OCI-LY3 (cell line): Measurements from ENCODE around the gene INKA1.

ENCODE experiments used
- H2AFZ ChIP-seq: fragments of 200-600, 300-600 bp; shearing (Covaris generic); 2 replicates; pipeline ENCODE4 v1.6.0; 2014; ENCODE audit warnings: antibody characterized with exemption, low read depth, low read length
- H3K27ac ChIP-seq: fragments of 200-600, 300-600 bp; sonication (generic); 2 replicates; pipeline ENCODE4 v1.5.1; 2014; ENCODE audit warnings: mild to moderate bottlenecking, low read length, moderate library complexity, mixed read lengths
- H3K27me3 ChIP-seq: fragments of 200-600, 300-600 bp; sonication (generic); 2 replicates; pipeline ENCODE4 v1.6.1; 2014; ENCODE audit warnings: low read depth, low read length, mixed read lengths
- H3K36me3 ChIP-seq: fragments of 200-600, 300-600 bp; sonication (generic); replicated peaks from 2 replicates; pipeline ENCODE3; 2014; ENCODE audit warnings: low read depth, low read length, mixed read lengths
- H3K4me1 ChIP-seq: fragments of 300-600, 200-600 bp; sonication (generic); 2 replicates; pipeline ENCODE4 v1.6.1; 2014; ENCODE audit warnings: low read length, mixed read lengths
- H3K4me2 ChIP-seq: fragments of 200-600, 300-600 bp; sonication (generic); 2 replicates; pipeline ENCODE4 v1.6.1; 2014; ENCODE audit warnings: low read length, mixed read lengths
- H3K4me3 ChIP-seq: fragments of 300-600, 200-600 bp; sonication (generic); 2 replicates; pipeline ENCODE4 v1.5.1; 2014; ENCODE audit warnings: antibody characterized with exemption, mild to moderate bottlenecking, low read length, moderate library complexity
- H3K79me2 ChIP-seq: fragments of 300-600, 200-600 bp; shearing (Covaris generic); 2 replicates; pipeline ENCODE4 v1.6.1; 2014; ENCODE audit warnings: mild to moderate bottlenecking, low read length, mixed read lengths
- H3K9ac ChIP-seq: fragments of 300-600, 200-600 bp; shearing (Covaris generic); 2 replicates; pipeline ENCODE4 v1.6.0; 2014; ENCODE audit warnings: mild to moderate bottlenecking, low read length, moderate library complexity
- H3K9me3 ChIP-seq: fragments of 200-600, 300-600 bp; shearing (Covaris generic); 2 replicates; pipeline ENCODE4 v1.6.1; 2014; ENCODE audit warnings: low read length, mixed read lengths; ENCODE audit not compliant: insufficient read depth
- H4K20me1 ChIP-seq: fragments of 200-600, 300-600 bp; sonication (generic); 2 replicates; pipeline ENCODE4 v1.6.1; 2016; ENCODE audit warnings: low read length, mixed read lengths; ENCODE audit not compliant: insufficient read depth
- CTCF ChIP-seq: fragments of 200-600, 300-600 bp; sonication (generic); IDR thresholded peaks from 2 replicates; pipeline ENCODE4 v1.5.1; 2014; ENCODE audit warnings: antibody characterized with exemption, low read length, low read depth
- EZH2phosphoT487 ChIP-seq: fragments of 200-600 bp; shearing (Covaris generic); IDR thresholded peaks from 2 replicates; pipeline ENCODE4 v1.6.1; 2018; ENCODE audit warnings: antibody characterized with exemption, mixed run types, low read depth

Gene INKA1

GRCh38 chr3:49831341-49831740 lies 28.3 kb downstream of the INKA1 start:
- Histone ChIP-seq H3K27ac (no peak overlapping the region), H3K79me2 (no peaks in the 10 kb centered on the region), H3K36me3 (peaks cover 37% of the 10 kb centered on the region), H3K4me1 (no peaks in the 10 kb centered on the region), H3K9ac (no peak overlapping the region), H4K20me1 (no peaks in the 10 kb centered on the region), H3K4me3 (no peak overlapping the region), H3K4me2 (no peak overlapping the region), H2AFZ (no peak overlapping the region), H3K9me3 (no peaks in the 10 kb centered on the region), H3K27me3 (no peaks in the 10 kb centered on the region)
- no peak for TF ChIP-seq CTCF
- no peak for TF ChIP-seq EZH2phosphoT487

- no peak for TF ChIP-seq EZH2phosphoT487
- peak; percentile 96 for TF ChIP-seq CTCF
- Histone ChIP-seq H2AFZ (no peak overlapping the region), H3K79me2 (no peaks in the 10 kb centered on the region), H3K4me2 (no peak overlapping the region), H3K4me1 (no peaks in the 10 kb centered on the region), H3K9me3 (no peaks in the 10 kb centered on the region), H3K27ac (no peak overlapping the region), H3K9ac (no peak overlapping the region), H3K27me3 (no peaks in the 10 kb centered on the region), H3K36me3 (peaks cover 42% of the 10 kb centered on the region), H4K20me1 (no peaks in the 10 kb centered on the region), H3K4me3 (no peak overlapping the region)
Observed at GRCh38 chr3:49839193-49839809, 36.2 kb downstream of the INKA1 start.

- Histone ChIP-seq H3K36me3 (peaks cover 49% of the 10 kb centered on the region), H3K9ac (no peak overlapping the region)
Observed at GRCh38 chr3:49840388-49840787, 37.3 kb downstream of the INKA1 start.

GRCh38 chr3:49841126-49841696 lies 38.1 kb downstream of the INKA1 start:
- TF ChIP-seq EZH2phosphoT487 (no peak), CTCF (peak; percentile 65)

More at GRCh38 chr3:49840388-49840787, 37.3 kb downstream of the INKA1 start:
- Histone ChIP-seq H3K27ac (no peak overlapping the region), H2AFZ (no peak overlapping the region), H4K20me1 (no peaks in the 10 kb centered on the region), H3K27me3 (no peaks in the 10 kb centered on the region), H3K4me2 (no peak overlapping the region), H3K4me1 (no peaks in the 10 kb centered on the region), H3K4me3 (no peak overlapping the region), H3K79me2 (no peaks in the 10 kb centered on the region), H3K9me3 (no peaks in the 10 kb centered on the region)
- TF ChIP-seq CTCF: no peak
- no peak for TF ChIP-seq EZH2phosphoT487

More at GRCh38 chr3:49841126-49841696, 38.1 kb downstream of the INKA1 start:
- H3K9me3 ChIP-seq: no peaks in the 10 kb centered on the region
- H4K20me1 ChIP-seq: no peaks in the 10 kb centered on the region
- H3K4me3 ChIP-seq: no peak overlapping the region
- H3K36me3 ChIP-seq: peaks cover 55% of the 10 kb centered on the region
- no peaks in the 10 kb centered on the region for H3K79me2 ChIP-seq
- no peak overlapping the region for H3K9ac ChIP-seq
- no peak overlapping the region for H3K27ac ChIP-seq
- no peaks in the 10 kb centered on the region for H3K27me3 ChIP-seq
- H3K4me1 ChIP-seq: no peaks in the 10 kb centered on the region
- H2AFZ ChIP-seq: no peak overlapping the region
- no peak overlapping the region for H3K4me2 ChIP-seq
